ENCODE measurements around the gene PEAK1. TPM values are rescaled to one million over a fixed set of nuclear protein-coding genes. Genes with fewer than 3 reads are reported as not detected.

Gene PEAK1
- total and polyA plus RNA-seq, 3 donors from 2014 or later, result 33.2 to 130 (median 107) TPM

- DNase-seq, result no peak
- Histone ChIP-seq H3K27ac (peak overlapping the region in 1 of 2 donors; percentile 70), H3K4me1 (peaks cover 4% of the 10 kb centered on the region), H3K36me3 (ENCODE audit: low read depth, missing control alignments) (no peaks in the 10 kb centered on the region), H3K27me3 (no peaks in the 10 kb centered on the region), H3K9me3 (no peaks in the 10 kb centered on the region), H3K4me3 (no peak overlapping the region)
- intact Hi-C loops (cut with DNase I; ENCODE audit: low total_unique reads), result no loop called here
- 94 to 100% methylated on average over 1 of the region's 1 CpG for WGBS, 2 donors
- TF ChIP-seq POLR2A (IDR thresholded peaks at IDR 0.05), result no peak
- no peak for TF ChIP-seq CTCF (IDR thresholded peaks at IDR 0.05)
Measured at GRCh38 chr15:77145370-77145769, 274.5 kb downstream of the PEAK1 start.

GRCh38 chr15:77144492-77145070 is 275.3 kb downstream of the PEAK1 start:
- Histone ChIP-seq H3K9me3 (no peaks in the 10 kb centered on the region), H3K4me3 (no peak overlapping the region), H3K4me1 (peaks cover 4% of the 10 kb centered on the region), H3K27me3 (no peaks in the 10 kb centered on the region), H3K27ac (peak overlapping the region in 1 of 2 donors; percentile 70), H3K36me3 (ENCODE audit: low read depth, missing control alignments) (no peaks in the 10 kb centered on the region)
- TF ChIP-seq CTCF (IDR thresholded peaks at IDR 0.05), result no peak
- no peak for TF ChIP-seq POLR2A (IDR thresholded peaks at IDR 0.05)
- intact Hi-C loops (cut with DNase I; ENCODE audit: low total_unique reads), result no loop called here
- no peak for DNase-seq
- 62 to 65% methylated on average over 4 of the region's 4 CpGs for WGBS, 2 donors

GRCh38 chr15:77144026-77144425 is 275.9 kb downstream of the PEAK1 start:
- no peaks in the 10 kb centered on the region for H3K27me3 ChIP-seq
- intact Hi-C loops (cut with DNase I; ENCODE audit: low total_unique reads), result no loop called here
- DNase-seq, result no peak
- H3K4me3 ChIP-seq, result no peak overlapping the region
- WGBS, 2 donors, result 52 to 63% methylated on average over 2 of the region's 2 CpGs
- H3K36me3 ChIP-seq (ENCODE audit: low read depth, missing control alignments), result no peaks in the 10 kb centered on the region
- H3K9me3 ChIP-seq, result no peaks in the 10 kb centered on the region
- peak overlapping the region in 1 of 2 donors; percentile 70 for H3K27ac ChIP-seq
- TF ChIP-seq CTCF (IDR thresholded peaks at IDR 0.05) (no peak), POLR2A (IDR thresholded peaks at IDR 0.05) (no peak)
- peaks cover 4% of the 10 kb centered on the region for H3K4me1 ChIP-seq

GRCh38 chr15:77143616-77144015 is 276.3 kb downstream of the PEAK1 start:
- TF ChIP-seq CTCF (IDR thresholded peaks at IDR 0.05) (no peak), POLR2A (IDR thresholded peaks at IDR 0.05) (no peak)
- no peaks in the 10 kb centered on the region for H3K9me3 ChIP-seq
- no peak for DNase-seq
- peaks cover 4% of the 10 kb centered on the region for H3K4me1 ChIP-seq
- H3K27ac ChIP-seq, result peak overlapping the region in 1 of 2 donors; percentile 70
- H3K27me3 ChIP-seq, result no peaks in the 10 kb centered on the region
- H3K4me3 ChIP-seq, result no peak overlapping the region
- no peaks in the 10 kb centered on the region for H3K36me3 ChIP-seq (ENCODE audit: low read depth, missing control alignments)
- intact Hi-C loops (cut with DNase I; ENCODE audit: low total_unique reads), result no loop called here

GRCh38 chr15:77143191-77143590 is 276.7 kb downstream of the PEAK1 start:
- no peaks in the 10 kb centered on the region for H3K36me3 ChIP-seq (ENCODE audit: low read depth, missing control alignments)
- TF ChIP-seq POLR2A (IDR thresholded peaks at IDR 0.05), result no peak
- TF ChIP-seq CTCF (IDR thresholded peaks at IDR 0.05), result no peak
- H3K4me3 ChIP-seq, result no peak overlapping the region
- H3K4me1 ChIP-seq, result peaks cover 4% of the 10 kb centered on the region
- no peaks in the 10 kb centered on the region for H3K27me3 ChIP-seq
- 92 to 95% methylated on average over 7 of the region's 7 CpGs for WGBS, 2 donors
- peak overlapping the region in 1 of 2 donors; percentile 70 for H3K27ac ChIP-seq
- no peaks in the 10 kb centered on the region for H3K9me3 ChIP-seq
- DNase-seq, result no peak
- intact Hi-C loops (cut with DNase I; ENCODE audit: low total_unique reads), result no loop called here
